ENCODE results near the gene ERGIC1. TPM values are rescaled to one million over a fixed set of nuclear protein-coding genes. Genes with fewer than 3 reads are reported as not detected.

ERGIC1 gene
- total and polyA plus RNA-seq, 10 of the 15 experiments (the other 5 are each of a cell fraction or from before 2014, with no cell fraction given): 8.8 to 104 (median 76.3) TPM

GRCh38 chr5:172837640-172838039, 3.6 kb downstream of the ERGIC1 start (continued):
- TF ChIP-seq, protein P1, sequence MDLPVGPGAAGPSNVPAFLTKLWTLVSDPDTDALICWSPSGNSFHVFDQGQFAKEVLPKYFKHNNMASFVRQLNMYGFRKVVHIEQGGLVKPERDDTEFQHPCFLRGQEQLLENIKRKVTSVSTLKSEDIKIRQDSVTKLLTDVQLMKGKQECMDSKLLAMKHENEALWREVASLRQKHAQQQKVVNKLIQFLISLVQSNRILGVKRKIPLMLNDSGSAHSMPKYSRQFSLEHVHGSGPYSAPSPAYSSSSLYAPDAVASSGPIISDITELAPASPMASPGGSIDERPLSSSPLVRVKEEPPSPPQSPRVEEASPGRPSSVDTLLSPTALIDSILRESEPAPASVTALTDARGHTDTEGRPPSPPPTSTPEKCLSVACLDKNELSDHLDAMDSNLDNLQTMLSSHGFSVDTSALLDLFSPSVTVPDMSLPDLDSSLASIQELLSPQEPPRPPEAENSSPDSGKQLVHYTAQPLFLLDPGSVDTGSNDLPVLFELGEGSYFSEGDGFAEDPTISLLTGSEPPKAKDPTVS (IDR thresholded peaks at IDR 0.05; ENCODE audit: low read depth, low read length): no peak
- TF ChIP-seq RAD51 (IDR thresholded peaks at IDR 0.05) (no peak), NFIC (IDR thresholded peaks at IDR 0.05; ENCODE audit: low read depth, low read length) (no peak), MYB (IDR thresholded peaks at IDR 0.05; ENCODE audit: borderline replicate concordance, low read depth, low read length) (no peak), CEBPB (IDR thresholded peaks at IDR 0.05; ENCODE audit: borderline replicate concordance in 1 of 2, low read depth in 2 of 2, low read length in 2 of 2) (peak in 1 of 2 experiments; percentile 4; a peak in 1 of 4 replicates), JUNB (IDR thresholded peaks at IDR 0.05) (no peak), PAX5 (IDR thresholded peaks at IDR 0.05; ENCODE audit: borderline replicate concordance, low read depth, low read length) (peak; percentile 62; the same call in 1 of the 2 replicates), PKNOX1 (IDR thresholded peaks at IDR 0.05) (no peak), PAX8 (IDR thresholded peaks at IDR 0.05) (no peak), NR2F1 (conservative IDR thresholded peaks at IDR 0.05) (no peak), HDAC2 (IDR thresholded peaks at IDR 0.05) (no peak), MLLT1 (IDR thresholded peaks at IDR 0.05) (no peak), ZNF207 (IDR thresholded peaks at IDR 0.05; ENCODE audit: borderline replicate concordance) (no peak), CBFB (IDR thresholded peaks at IDR 0.05; ENCODE audit: low read depth) (no peak), CREM (IDR thresholded peaks at IDR 0.05; ENCODE audit: low read depth) (no peak), RB1 (IDR thresholded peaks at IDR 0.05; ENCODE audit: borderline replicate concordance) (no peak), BCL3 (IDR thresholded peaks at IDR 0.05; ENCODE audit: borderline replicate concordance, insufficient read depth, low read depth, low read length, poor library complexity, severe bottlenecking) (no peak)
- TF ChIP-seq, protein P2, sequence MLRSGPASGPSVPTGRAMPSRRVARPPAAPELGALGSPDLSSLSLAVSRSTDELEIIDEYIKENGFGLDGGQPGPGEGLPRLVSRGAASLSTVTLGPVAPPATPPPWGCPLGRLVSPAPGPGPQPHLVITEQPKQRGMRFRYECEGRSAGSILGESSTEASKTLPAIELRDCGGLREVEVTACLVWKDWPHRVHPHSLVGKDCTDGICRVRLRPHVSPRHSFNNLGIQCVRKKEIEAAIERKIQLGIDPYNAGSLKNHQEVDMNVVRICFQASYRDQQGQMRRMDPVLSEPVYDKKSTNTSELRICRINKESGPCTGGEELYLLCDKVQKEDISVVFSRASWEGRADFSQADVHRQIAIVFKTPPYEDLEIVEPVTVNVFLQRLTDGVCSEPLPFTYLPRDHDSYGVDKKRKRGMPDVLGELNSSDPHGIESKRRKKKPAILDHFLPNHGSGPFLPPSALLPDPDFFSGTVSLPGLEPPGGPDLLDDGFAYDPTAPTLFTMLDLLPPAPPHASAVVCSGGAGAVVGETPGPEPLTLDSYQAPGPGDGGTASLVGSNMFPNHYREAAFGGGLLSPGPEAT (IDR thresholded peaks at IDR 0.05; ENCODE audit: low read depth): no peak
- TF ChIP-seq, protein P3, sequence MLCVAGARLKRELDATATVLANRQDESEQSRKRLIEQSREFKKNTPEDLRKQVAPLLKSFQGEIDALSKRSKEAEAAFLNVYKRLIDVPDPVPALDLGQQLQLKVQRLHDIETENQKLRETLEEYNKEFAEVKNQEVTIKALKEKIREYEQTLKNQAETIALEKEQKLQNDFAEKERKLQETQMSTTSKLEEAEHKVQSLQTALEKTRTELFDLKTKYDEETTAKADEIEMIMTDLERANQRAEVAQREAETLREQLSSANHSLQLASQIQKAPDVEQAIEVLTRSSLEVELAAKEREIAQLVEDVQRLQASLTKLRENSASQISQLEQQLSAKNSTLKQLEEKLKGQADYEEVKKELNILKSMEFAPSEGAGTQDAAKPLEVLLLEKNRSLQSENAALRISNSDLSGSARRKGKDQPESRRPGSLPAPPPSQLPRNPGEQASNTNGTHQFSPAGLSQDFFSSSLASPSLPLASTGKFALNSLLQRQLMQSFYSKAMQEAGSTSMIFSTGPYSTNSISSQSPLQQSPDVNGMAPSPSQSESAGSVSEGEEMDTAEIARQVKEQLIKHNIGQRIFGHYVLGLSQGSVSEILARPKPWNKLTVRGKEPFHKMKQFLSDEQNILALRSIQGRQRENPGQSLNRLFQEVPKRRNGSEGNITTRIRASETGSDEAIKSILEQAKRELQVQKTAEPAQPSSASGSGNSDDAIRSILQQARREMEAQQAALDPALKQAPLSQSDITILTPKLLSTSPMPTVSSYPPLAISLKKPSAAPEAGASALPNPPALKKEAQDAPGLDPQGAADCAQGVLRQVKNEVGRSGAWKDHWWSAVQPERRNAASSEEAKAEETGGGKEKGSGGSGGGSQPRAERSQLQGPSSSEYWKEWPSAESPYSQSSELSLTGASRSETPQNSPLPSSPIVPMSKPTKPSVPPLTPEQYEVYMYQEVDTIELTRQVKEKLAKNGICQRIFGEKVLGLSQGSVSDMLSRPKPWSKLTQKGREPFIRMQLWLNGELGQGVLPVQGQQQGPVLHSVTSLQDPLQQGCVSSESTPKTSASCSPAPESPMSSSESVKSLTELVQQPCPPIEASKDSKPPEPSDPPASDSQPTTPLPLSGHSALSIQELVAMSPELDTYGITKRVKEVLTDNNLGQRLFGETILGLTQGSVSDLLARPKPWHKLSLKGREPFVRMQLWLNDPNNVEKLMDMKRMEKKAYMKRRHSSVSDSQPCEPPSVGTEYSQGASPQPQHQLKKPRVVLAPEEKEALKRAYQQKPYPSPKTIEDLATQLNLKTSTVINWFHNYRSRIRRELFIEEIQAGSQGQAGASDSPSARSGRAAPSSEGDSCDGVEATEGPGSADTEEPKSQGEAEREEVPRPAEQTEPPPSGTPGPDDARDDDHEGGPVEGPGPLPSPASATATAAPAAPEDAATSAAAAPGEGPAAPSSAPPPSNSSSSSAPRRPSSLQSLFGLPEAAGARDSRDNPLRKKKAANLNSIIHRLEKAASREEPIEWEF (IDR thresholded peaks at IDR 0.05; ENCODE audit: insufficient replicate concordance, low read depth, low read length): no peak
